ENCODE results near the gene SUDS3.

The SUDS3 gene

DNA sequence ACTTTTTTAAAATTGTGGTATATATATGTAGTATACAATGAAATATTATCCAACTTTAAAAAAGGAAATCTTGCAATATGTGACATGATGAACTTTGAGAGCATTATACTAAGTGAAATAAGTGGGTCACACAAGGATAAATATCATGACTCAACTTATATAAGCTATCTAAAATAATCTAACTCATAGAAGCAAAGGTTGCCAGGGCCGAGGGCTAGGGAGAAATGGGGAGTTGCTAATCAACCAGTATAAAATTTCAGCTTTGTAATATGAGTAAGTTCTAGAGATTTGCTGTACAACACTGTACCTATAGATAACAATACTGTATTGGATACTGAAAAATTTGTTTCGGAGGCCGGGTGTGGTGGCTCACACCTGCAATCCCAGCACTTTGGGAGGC is 42.1 kb upstream of the SUDS3 start:
- Histone ChIP-seq H2AFZ (ENCODE audit: low read length) (no peak overlapping the region), H3K4me2 (ENCODE audit: low read length) (no peak overlapping the region), H3K4me1 (ENCODE audit: insufficient read depth, low read length, severe bottlenecking) (peaks cover 31% of the 10 kb centered on the region), H3K27ac (ENCODE audit: low read depth, low read length, poor library complexity, severe bottlenecking) (no peak overlapping the region), H3K4me3 (ENCODE audit: low read depth, low read length, poor library complexity, severe bottlenecking) (no peak overlapping the region), H3K79me2 (ENCODE audit: insufficient read depth, low read length) (peaks cover 41% of the 10 kb centered on the region), H3F3A (ENCODE audit: insufficient read depth, low read length) (no peaks in the 10 kb centered on the region; the same call in 1 of the 2 replicates), H3K9me2 (ENCODE audit: low read depth, low read length) (no peaks in the 10 kb centered on the region), H3K9ac (ENCODE audit: low read length) (no peak overlapping the region), H3K27me3 (ENCODE audit: insufficient read depth, low read length) (no peaks in the 10 kb centered on the region), H3K9me3 (ENCODE audit: low read length) (no peaks in the 10 kb centered on the region), H4K20me1 (ENCODE audit: insufficient read depth, low read length) (no peaks in the 10 kb centered on the region), H3K36me3 (ENCODE audit: insufficient read depth, low read length) (no peaks in the 10 kb centered on the region)
- TF ChIP-seq, protein P1, sequence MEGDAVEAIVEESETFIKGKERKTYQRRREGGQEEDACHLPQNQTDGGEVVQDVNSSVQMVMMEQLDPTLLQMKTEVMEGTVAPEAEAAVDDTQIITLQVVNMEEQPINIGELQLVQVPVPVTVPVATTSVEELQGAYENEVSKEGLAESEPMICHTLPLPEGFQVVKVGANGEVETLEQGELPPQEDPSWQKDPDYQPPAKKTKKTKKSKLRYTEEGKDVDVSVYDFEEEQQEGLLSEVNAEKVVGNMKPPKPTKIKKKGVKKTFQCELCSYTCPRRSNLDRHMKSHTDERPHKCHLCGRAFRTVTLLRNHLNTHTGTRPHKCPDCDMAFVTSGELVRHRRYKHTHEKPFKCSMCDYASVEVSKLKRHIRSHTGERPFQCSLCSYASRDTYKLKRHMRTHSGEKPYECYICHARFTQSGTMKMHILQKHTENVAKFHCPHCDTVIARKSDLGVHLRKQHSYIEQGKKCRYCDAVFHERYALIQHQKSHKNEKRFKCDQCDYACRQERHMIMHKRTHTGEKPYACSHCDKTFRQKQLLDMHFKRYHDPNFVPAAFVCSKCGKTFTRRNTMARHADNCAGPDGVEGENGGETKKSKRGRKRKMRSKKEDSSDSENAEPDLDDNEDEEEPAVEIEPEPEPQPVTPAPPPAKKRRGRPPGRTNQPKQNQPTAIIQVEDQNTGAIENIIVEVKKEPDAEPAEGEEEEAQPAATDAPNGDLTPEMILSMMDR (IDR thresholded peaks at IDR 0.05; ENCODE audit: low read length): no peak
- no peak for TF ChIP-seq EZH2 (IDR thresholded peaks at IDR 0.05; ENCODE audit: borderline replicate concordance, low read length)

GRCh38 chr12:118334939-118335567 is 41.3 kb upstream of the SUDS3 start:
- Histone ChIP-seq H3K79me2 (ENCODE audit: insufficient read depth, low read length) (peaks cover 39% of the 10 kb centered on the region), H4K20me1 (ENCODE audit: insufficient read depth, low read length) (no peaks in the 10 kb centered on the region), H3K9ac (ENCODE audit: low read length) (no peak overlapping the region), H3K27ac (ENCODE audit: low read depth, low read length, poor library complexity, severe bottlenecking) (no peak overlapping the region), H3K4me2 (ENCODE audit: low read length) (no peak overlapping the region), H3K4me1 (ENCODE audit: insufficient read depth, low read length, severe bottlenecking) (peaks cover 25% of the 10 kb centered on the region), H3K36me3 (ENCODE audit: insufficient read depth, low read length) (no peaks in the 10 kb centered on the region), H2AFZ (ENCODE audit: low read length) (no peak overlapping the region), H3K9me2 (ENCODE audit: low read depth, low read length) (no peaks in the 10 kb centered on the region), H3K9me3 (ENCODE audit: low read length) (no peaks in the 10 kb centered on the region), H3F3A (ENCODE audit: insufficient read depth, low read length) (no peaks in the 10 kb centered on the region; the same call in 1 of the 2 replicates), H3K4me3 (ENCODE audit: low read depth, low read length, poor library complexity, severe bottlenecking) (no peak overlapping the region), H3K27me3 (ENCODE audit: insufficient read depth, low read length) (no peaks in the 10 kb centered on the region)
- TF ChIP-seq, protein P1 (IDR thresholded peaks at IDR 0.05; ENCODE audit: low read length): no peak
- TF ChIP-seq EZH2 (IDR thresholded peaks at IDR 0.05; ENCODE audit: borderline replicate concordance, low read length): no peak

GRCh38 chr12:118336123-118336522 is 40.2 kb upstream of the SUDS3 start:
- H3K4me1 ChIP-seq (ENCODE audit: insufficient read depth, low read length, severe bottlenecking): peaks cover 14% of the 10 kb centered on the region
- no peak overlapping the region for H3K27ac ChIP-seq (ENCODE audit: low read depth, low read length, poor library complexity, severe bottlenecking)
- no peak overlapping the region for H3K4me2 ChIP-seq (ENCODE audit: low read length)
- TF ChIP-seq EZH2 (IDR thresholded peaks at IDR 0.05; ENCODE audit: borderline replicate concordance, low read length): no peak
- TF ChIP-seq, protein P1 (IDR thresholded peaks at IDR 0.05; ENCODE audit: low read length): no peak
- H3K9ac ChIP-seq (ENCODE audit: low read length): no peak overlapping the region
- no peaks in the 10 kb centered on the region; the same call in 1 of the 2 replicates for H3F3A ChIP-seq (ENCODE audit: insufficient read depth, low read length)
- H4K20me1 ChIP-seq (ENCODE audit: insufficient read depth, low read length): no peaks in the 10 kb centered on the region
- no peaks in the 10 kb centered on the region for H3K27me3 ChIP-seq (ENCODE audit: insufficient read depth, low read length)
- peaks cover 45% of the 10 kb centered on the region for H3K79me2 ChIP-seq (ENCODE audit: insufficient read depth, low read length)
- H3K4me3 ChIP-seq (ENCODE audit: low read depth, low read length, poor library complexity, severe bottlenecking): no peak overlapping the region
- no peak overlapping the region for H2AFZ ChIP-seq (ENCODE audit: low read length)
- H3K9me3 ChIP-seq (ENCODE audit: low read length): no peaks in the 10 kb centered on the region
- H3K36me3 ChIP-seq (ENCODE audit: insufficient read depth, low read length): no peaks in the 10 kb centered on the region
- H3K9me2 ChIP-seq (ENCODE audit: low read depth, low read length): no peaks in the 10 kb centered on the region

All from OCI-LY1 (cell line).